ENCODE measurements around the gene FGD4.

DNA sequence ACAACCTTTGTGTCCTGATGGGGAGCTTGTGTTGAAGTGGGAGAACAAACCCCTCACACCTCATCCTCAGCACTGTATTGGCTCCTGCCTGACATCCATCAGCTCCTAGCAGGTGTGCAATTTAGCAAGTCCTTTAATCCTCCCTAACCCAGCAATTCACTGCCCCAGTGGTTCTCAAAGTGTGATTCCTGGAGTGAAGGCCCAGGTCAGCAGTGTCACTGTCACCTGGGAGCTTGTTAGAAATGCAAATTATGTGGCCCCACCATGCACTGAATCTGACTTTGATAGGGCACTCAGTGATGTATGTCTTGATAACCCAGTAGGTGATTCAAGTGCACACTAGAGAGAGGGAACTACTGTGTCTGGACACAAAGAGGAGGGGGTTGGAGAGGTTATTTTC is 133.6 kb downstream of the FGD4 start:
- TF ChIP-seq, protein P1, sequence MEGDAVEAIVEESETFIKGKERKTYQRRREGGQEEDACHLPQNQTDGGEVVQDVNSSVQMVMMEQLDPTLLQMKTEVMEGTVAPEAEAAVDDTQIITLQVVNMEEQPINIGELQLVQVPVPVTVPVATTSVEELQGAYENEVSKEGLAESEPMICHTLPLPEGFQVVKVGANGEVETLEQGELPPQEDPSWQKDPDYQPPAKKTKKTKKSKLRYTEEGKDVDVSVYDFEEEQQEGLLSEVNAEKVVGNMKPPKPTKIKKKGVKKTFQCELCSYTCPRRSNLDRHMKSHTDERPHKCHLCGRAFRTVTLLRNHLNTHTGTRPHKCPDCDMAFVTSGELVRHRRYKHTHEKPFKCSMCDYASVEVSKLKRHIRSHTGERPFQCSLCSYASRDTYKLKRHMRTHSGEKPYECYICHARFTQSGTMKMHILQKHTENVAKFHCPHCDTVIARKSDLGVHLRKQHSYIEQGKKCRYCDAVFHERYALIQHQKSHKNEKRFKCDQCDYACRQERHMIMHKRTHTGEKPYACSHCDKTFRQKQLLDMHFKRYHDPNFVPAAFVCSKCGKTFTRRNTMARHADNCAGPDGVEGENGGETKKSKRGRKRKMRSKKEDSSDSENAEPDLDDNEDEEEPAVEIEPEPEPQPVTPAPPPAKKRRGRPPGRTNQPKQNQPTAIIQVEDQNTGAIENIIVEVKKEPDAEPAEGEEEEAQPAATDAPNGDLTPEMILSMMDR (IDR thresholded peaks at IDR 0.05), result no peak
- TF ChIP-seq POLR2A (IDR thresholded peaks at IDR 0.05), result no peak
